ENCODE results near the gene LNX2. TPM values are rescaled to one million over a fixed set of nuclear protein-coding genes. Genes with fewer than 3 reads are reported as not detected.

LNX2 gene
- total RNA-seq, 2 experiments from 2014 or later, result 6.8 to 9.7 TPM

- no peak for DNase-seq (ENCODE audit: low spot score)
- Histone ChIP-seq H3K36me3 (ENCODE audit: insufficient read depth, low read length) (peaks cover 94% of the 10 kb centered on the region), H3K4me2 (ENCODE audit: low read length) (no peak overlapping the region), H3K4me3 (ENCODE audit: low read depth, low read length, poor library complexity, severe bottlenecking) (no peak overlapping the region), H3K9me3 (ENCODE audit: low read length) (no peaks in the 10 kb centered on the region), H3K9me2 (ENCODE audit: insufficient read depth, low read length) (no peaks in the 10 kb centered on the region), H3K79me2 (ENCODE audit: insufficient read depth, low read depth, low read length) (peaks cover 89% of the 10 kb centered on the region), H4K20me1 (ENCODE audit: insufficient read depth, low read length) (peaks cover 31% of the 10 kb centered on the region), H3K4me1 (ENCODE audit: insufficient read depth, low read length, poor library complexity, severe bottlenecking) (peaks cover 14% of the 10 kb centered on the region), H2AFZ (ENCODE audit: low read length) (no peak overlapping the region), H3K27ac (ENCODE audit: low read depth, low read length, poor library complexity, severe bottlenecking) (no peak overlapping the region)
- TF ChIP-seq CTCF (conservative IDR thresholded peaks at IDR 0.05; ENCODE audit: low read length), result no peak
- no peak for TF ChIP-seq EZH2phosphoT487 (IDR thresholded peaks at IDR 0.05; ENCODE audit: borderline replicate concordance, low read depth, low read length)
- ChIA-PET POLR2A (interaction anchor here (0.7 to 0.9 kb wide), 2 partner anchors 11 to 124 kb away, joined by 3 read pairs; no protein-coding TSS in a partner anchor), CTCF (ENCODE audit: unreplicated experiment) (no interaction called here)
- intact Hi-C loops (cut with micrococcal nuclease; ENCODE audit: unreplicated experiment), result no loop called here
- no TSS peak for BruUV-seq (replicated peaks)
Observed at GRCh38 chr13:27628081-27628480, 7.8 kb upstream of the LNX2 start.

- no TSS peak for BruUV-seq (replicated peaks)
- CTCF ChIA-PET (ENCODE audit: unreplicated experiment), result no interaction called here
Observed at GRCh38 chr13:27627380-27627779, 7.1 kb upstream of the LNX2 start.

More at GRCh38 chr13:27627380-27627779, 7.1 kb upstream of the LNX2 start:
- Histone ChIP-seq H3K4me3 (ENCODE audit: low read depth, low read length, poor library complexity, severe bottlenecking) (no peak overlapping the region), H3K36me3 (ENCODE audit: insufficient read depth, low read length) (peaks cover 95% of the 10 kb centered on the region), H3K27ac (ENCODE audit: low read depth, low read length, poor library complexity, severe bottlenecking) (no peak overlapping the region), H4K20me1 (ENCODE audit: insufficient read depth, low read length) (peaks cover 38% of the 10 kb centered on the region), H3K9me2 (ENCODE audit: insufficient read depth, low read length) (no peaks in the 10 kb centered on the region), H3K9me3 (ENCODE audit: low read length) (no peaks in the 10 kb centered on the region), H2AFZ (ENCODE audit: low read length) (no peak overlapping the region), H3K79me2 (ENCODE audit: insufficient read depth, low read depth, low read length) (peaks cover 96% of the 10 kb centered on the region), H3K4me1 (ENCODE audit: insufficient read depth, low read length, poor library complexity, severe bottlenecking) (peaks cover 20% of the 10 kb centered on the region), H3K4me2 (ENCODE audit: low read length) (no peak overlapping the region)
- intact Hi-C loops (cut with micrococcal nuclease; ENCODE audit: unreplicated experiment), result no loop called here
- DNase-seq (ENCODE audit: low spot score), result no peak
- POLR2A ChIA-PET, result interaction anchor here (0.6 to 0.9 kb wide), 3 partner anchors 12 to 1991 kb away, joined by 3 read pairs; no protein-coding TSS in a partner anchor
- TF ChIP-seq CTCF (conservative IDR thresholded peaks at IDR 0.05; ENCODE audit: low read length), result no peak
- no peak for TF ChIP-seq EZH2phosphoT487 (IDR thresholded peaks at IDR 0.05; ENCODE audit: borderline replicate concordance, low read depth, low read length)

Measured in OCI-LY7 (cell line).